ENCODE results near the gene CHRND.

Gene CHRND

DNA sequence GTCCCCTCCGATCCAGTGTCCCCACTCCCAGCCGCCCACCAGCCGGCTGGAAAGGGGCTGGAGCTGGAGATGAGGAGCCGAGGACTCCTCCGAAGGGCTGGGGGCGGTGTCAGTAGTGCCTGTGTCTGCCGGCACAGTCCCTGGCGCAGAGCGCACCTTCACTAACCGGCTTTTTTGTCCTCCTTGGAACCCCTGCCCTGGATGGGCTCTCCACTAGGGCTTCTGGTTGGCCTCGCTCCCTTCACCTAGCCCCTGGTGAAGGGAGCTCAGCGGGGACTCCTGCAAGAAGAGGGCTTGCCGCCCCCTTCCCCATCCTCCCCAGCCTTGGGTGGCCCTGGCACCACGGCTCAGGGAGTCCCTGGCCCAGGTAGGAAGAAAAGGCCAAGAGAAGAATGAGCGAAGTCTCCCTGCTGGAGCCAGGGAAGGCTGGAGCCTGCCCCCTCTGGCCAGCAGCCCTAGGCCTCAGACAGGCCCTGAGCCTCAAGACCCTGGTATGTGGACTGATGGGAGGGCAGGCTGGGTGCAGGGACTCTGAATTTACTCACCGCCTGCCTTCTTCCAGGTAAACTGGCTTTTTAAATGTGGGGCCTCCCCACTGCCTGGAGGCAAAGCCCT lies 37.8 kb upstream of the CHRND start:
- DNase-seq = no peak

DNA sequence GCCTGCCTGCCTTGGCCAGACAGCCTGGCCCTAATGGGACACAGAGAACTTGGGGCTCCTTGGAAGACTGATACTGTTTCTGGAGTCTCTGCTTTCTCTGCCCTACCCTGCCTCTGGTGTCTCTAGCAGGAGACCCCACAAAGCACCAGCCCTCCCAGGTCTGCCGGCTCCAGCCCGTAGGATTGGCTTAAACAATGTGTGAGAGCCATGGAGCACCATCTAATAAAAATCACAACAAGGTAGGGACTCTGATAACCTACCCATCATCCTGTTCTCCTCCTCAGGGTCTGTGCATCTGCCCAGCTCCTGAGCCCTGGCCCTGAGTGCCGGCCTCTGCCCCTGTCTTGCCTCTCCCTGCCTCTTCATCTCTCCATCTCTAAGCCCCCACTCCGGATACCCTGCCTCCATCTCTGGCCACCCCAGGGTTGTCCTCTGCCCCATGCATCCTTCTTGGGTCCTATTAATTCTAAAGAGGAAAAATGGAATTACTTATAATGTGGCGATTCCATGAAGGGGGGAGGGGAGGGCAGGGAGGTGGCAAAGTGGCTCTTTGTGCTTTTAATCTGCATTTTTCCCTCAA lies 37.1 kb upstream of the CHRND start:
- no peak for DNase-seq

DNA sequence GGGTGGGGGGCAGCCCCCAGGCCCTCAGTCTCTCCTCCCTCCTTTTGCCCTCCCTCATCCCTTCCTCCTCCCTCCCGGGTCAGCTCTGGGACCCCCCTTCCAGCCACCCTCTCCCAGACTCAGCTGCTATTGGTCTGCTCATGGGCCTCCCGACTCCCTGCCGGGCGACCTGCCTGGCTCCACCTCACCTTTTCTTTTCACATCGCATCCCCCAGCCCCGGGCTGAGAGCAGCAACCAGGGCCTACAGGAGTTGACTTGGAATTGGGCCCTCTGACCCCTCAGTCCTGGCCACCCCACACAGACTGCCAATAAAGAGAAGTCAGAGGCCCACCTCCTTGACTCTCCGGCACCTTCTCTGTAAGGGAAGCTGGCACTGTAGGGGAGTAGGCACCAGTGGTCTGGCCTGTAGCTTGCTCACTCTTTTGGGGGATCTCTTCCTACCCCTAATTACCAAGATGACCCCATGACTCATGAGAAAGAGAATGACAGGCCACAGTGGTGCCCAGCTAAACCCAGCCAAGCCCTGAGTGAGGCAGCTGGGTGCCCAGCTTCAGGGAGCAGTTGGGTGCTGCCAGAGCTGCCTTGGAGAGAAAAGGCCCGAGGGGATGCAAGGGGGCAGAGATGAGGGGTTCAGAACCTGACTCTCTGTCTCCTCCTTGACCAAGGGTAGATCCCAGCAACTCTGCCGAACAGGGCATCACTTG lies 36.3 kb upstream of the CHRND start:
- DNase-seq = no peak

DNA sequence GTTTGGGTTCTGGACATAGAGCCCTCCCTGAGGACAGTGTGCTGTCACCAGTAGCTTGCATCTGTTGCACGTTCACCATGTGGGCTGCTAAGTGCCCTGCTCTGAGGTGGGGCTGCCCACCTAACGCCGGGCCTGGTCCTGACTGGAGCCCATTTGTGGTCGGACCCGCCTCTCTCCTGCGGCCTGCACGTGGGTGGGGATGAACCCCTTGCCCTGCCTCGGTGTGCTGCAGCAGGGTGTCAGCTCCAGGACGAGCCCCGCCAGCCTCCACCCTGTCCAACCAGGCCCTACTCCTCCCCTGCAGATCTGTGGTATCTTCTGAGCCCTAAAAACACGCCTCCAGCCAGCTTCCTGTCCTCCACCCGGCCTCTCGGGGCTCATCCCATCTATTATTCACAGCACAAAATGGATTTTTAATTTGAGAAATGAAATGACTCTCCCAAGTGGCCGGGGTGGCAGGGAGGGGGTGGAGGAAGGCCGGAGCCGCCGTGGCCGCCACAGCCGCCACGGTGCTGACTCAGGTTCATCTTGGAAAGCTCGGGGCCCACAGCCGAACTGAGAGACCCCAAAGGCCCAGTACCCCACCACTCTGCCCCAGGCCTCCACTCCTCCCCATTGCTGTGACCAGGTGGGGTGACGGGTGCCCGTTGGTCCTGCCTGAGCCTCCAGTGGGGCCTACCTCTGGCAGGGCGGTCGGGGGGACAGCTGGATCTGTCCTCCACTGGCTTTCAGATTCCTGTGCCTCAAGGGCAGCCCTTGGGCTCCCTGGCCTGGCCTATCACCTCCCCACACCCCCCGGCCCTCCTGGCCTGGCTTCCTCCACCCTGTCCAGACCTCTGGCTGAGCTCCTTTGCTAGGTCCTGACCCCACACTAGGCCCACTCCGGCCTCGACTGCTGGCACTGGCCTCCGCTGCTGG lies 35.5 kb upstream of the CHRND start:
- DNase-seq = no peak

DNA sequence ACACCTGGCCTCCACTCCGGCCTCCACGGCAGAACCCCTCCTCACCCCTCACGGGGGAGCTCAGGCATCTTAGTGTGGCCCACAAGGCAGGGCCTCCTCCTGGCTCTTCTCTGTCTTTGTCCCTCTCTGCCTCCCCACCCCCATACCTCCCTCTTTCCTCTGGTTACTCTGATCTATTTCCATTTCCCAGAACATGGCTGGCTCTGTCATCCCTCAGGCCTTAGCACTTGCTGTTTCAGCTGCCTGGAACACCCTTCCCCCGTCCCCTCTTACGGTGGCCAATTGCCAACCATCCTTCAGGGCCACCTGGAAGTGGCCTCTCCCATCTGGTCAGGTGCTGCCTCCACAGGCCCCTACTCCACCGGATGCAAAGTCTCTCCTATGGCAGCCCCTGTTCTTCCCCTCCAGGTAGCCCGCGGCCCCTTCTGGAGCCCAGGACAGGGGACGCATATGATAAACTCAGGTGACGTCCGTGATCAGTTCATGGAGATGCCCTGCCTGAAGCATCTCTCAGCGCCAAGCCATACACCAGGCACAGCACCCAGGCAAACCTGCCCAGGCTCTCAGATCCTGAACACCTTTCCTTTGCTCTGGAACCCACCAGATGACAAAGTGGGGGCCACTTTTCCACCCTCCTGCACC lies 34.7 kb upstream of the CHRND start:
- DNase-seq = no peak

DNA sequence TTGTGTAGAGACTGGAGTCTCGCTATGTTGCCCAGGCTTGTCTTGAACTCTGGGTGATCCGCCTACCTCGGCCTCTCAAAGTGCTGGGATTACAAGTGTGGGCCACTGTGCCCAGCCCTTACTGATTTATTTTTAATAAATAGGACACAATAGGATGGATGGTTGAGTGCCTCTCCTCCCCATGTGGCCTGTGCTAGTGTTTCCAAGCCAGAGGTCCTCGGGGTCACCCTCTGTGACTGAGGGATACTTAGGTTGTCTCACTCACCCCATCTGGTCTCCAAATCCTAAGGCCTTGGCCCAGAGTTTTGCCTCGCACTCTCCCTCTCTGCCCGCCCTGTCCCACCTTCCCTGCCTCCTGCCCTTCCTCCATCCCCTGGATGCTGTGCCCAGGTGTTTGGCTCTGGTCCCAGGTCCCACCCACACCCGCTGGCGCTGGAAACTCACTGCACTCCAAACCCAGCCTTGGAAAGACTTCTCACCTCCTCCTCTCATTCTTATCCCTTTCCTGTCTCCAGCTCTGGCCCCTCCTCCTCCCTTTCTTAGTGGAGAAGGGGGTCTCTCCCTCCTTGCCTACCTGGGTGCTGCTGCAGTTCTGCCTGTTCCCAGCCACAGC lies 33.6 kb upstream of the CHRND start:
- no peak for DNase-seq

DNA sequence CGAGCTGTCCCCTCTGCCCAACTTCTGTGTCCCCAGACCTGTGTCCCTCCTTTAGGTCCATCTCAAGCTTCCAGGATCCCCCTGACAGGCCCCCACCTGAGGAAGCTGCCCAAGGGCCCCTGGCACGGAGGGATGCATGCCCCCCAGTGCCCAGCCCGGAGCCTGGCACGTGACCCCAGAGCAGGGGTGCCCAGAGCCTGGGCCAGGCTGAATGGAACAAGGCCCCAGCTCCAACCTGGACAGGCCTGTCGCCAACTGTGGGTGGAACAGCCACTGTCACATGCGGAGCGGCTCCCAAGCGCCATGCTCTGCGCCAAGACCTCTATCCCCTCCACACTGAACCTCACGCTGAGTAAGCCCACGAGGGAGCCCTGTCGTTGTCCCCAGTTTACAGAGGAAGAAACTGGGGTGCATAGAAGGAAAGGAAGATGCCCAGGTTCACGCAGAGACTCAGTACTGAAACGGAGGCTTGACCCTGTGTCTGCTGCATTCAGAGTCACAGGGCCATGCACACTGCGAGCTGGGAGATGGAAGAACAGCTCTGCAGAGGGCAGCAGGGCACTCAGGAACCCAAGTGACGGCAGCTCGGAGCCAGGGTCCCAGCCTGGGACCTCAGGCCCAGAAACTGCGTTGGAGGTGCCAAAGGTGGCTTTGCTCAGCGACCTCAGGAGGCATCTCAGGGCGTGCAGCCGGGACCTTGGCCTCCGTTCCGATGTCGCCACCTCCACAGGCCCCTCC lies 32.8 kb upstream of the CHRND start:
- DNase-seq = no peak

DNA sequence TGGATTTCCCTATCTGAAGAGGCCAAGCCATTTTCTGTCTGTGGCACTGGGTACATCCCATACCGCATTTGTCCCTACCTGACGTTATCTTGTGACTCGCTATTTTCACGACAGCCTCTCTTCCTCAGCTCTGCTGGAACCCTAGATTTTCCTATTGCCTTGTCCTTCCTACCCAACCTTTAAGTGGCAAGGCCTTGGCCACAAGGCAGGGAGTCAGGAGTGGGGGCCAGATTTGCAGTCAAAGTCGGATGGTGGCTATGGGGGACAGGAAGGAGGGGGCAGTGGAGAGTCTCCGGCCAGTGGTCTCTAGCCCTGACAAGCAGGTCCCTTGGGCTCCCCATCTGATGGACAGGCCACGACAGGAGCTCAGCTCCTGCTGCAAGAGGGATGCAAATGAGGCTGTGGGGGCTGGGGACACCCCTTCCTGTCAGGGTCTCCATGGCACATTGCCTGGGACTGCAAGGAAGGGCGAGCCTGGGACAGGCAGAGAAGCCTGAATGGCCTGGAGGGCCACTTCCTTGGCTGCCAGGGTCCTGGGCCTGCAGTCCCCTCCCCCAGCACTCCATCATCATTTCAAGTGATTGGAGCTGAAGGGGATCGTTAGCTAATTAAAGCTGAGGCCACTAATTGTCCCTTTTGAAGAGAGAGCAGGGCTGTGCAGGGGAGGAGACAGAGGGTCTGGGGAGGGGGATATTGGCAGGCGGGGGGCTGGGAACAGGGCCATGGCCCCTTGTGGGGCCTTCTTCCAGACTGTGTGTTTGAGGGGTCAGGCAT lies 32.1 kb upstream of the CHRND start:
- DNase-seq = no peak

DNA sequence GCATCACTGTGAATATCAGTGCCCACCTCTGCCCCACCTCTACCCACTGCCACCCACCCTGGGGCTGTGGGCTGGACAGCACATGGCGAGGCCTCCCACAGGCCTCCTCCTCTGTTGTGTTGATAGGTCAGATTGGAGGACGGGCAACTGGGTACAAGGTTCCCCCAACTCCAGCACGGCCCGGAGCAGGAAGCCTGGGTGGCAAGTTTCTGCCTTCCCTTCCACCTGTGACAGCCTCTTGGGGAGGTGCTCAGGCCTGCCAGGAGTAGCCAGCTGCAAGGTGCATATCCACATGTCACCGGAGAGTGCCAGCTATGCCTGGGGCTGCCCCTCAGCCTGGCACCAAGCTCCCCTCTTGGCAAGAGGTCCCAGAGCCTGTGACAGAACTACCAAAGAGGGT lies 31.4 kb upstream of the CHRND start:
- DNase-seq = no peak

DNA sequence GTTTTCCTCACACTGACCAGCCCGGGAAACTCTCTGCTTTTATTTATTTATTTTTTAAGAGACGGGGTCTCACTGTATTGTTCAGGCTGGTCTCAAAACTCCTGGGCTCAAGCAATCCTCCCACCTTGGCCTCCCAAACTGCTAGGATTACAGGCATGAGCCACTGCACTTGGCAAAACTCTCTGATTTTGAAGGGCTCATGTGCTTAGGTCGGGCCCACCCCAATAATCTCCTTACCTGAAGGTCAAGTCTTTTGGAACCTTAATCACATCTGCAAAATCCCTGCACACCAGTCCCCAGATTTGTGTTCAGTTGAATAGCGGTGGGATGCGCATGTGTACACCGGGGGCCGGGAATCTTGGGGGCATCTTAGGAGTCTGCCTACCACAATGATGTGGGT lies 30.7 kb upstream of the CHRND start:
- DNase-seq = no peak

DNA sequence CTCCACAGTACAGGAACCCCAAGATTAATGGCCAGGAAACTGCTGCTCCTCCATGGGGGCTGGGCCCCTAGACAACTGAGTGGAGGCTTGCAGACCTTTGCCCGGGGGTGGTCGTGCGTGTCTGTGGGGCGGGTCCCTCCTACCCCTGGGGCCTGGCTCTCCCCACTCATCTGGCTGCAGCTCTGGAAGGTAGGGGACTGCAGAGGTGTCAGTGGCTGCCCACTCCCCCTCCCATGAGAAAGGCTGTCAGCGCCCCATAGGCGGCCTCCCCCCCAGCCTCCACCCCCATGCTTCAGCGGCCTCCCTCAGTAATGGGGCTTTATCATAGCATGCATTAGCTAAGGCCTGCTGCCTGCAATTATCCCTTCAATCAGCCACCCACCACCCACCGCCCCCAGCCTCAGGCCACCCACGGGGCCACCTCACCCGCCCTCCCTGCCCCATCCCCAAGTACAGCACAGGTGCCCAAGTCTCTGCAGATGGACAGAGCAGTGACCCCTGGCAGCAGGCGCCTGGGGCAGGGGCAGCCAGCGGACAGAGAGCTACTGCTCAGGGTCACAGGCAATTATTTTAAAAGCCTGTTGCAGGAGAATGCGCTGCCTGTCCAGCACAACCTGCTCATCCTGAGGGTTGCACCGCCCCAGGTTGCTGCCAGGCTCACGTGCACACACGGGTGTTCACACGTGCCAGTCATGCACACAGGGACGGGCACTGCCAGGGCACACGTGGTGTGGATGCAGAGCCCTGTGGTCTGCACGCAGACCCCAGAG lies 29.3 kb upstream of the CHRND start:
- DNase-seq = no peak

DNA sequence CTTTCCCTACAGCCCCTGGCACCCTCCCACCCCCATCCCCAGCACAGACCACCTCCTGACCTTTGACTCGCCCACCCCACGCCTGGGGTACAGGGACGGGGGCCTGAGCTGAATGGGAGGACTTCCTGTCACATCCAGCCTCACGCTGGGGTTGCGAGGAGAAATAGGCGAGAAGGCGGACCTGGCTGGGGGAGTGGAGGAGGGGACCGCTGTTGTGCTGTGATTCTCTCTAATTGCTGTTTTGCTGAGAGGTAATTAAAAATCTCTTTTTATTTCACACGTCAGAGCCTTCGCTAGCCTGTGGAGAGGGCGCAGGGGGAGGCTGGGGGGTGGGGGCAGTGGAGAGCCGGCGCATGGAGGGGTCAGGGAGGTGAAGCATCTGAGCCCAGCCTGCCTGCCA lies 28.6 kb upstream of the CHRND start:
- no peak for DNase-seq

DNA sequence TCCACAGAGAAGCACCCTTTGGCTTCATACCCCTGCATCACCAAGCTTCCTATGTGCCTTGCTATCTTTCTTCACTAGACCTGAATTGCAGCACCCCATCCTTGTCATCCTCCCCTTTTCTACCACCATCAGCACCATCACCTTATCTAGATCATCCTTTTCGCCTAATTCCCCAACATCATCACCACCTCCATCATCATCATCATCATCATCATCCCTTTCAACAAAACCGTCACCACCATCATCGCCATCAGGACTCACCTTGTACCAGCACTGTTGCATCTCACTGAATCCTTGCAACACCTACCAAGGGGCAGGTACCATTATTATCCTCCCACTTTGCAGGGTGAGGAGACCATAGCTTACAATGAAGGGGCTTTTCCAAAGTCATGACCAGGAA lies 27.5 kb upstream of the CHRND start:
- DNase-seq = no peak

DNA sequence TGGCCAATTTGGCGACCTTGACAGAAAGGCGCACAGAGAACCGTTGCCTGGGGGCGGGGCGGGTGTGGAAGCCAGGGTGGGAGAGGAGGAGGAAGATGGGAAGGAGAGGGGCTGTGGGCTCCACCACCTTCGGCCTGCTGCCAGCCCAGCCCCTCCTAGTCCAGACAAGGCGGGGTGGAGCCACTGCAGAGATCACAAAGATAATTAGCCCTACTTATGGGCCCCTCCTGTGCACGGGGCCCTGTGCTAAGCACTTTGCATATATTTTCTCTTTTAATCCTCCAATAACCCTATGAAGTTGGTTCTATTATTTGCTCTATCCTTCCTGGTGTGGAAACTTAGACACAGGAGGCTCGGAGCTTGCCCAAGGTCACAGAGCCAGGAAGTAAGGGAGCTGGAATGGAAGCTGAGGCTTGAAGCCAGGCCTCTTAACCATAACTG lies 24.6 kb upstream of the CHRND start:
- no peak for DNase-seq

DNA sequence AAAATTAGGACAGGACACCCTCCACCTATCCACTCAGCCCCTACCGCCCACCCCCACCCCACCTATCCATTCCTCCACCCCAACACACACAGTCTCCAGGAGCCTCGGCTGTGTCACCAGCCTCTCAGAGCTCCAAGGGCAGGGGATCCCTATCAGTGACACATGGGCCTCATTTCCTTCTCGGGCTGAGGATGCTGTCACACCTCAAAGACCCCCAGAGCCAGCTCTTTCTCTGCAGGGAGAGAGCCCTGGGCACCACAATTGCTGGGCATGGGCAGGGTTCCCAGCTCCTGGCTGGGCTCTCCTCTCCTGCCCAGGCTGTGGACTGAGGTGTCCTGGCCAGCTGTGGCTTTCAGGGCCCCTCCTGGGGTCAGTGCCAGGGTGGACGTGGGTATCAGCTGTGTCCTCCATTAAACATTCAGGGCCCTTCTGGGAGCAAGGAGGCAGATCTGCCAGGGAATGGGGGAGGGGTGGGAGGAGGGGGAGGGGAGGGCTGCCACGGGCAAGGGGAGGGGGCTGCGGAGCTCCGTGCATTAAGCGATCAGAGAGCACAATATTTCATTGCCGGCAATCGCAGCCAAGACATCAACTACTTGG lies 24.1 kb upstream of the CHRND start:
- DNase-seq = no peak

DNA sequence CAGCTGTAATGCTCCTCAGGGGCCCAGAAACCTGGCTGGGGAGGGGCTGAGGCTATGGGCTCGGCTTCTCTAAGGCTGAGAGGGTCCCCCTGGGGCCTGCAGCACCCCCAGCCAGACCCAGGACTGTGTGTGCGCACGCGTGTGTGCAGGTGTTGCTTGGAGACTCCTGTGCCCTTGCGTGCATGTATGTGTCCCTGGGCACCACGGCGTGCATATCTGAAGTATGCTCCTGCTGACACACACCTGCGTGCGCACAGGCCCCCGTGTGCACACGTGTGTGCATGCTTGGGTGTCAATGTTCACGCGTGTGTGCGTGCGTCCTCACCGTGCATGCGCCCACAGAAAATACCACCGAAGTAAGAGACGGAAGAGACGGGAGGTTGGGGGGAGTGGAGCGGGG lies 23.4 kb upstream of the CHRND start:
- no peak for DNase-seq

DNA sequence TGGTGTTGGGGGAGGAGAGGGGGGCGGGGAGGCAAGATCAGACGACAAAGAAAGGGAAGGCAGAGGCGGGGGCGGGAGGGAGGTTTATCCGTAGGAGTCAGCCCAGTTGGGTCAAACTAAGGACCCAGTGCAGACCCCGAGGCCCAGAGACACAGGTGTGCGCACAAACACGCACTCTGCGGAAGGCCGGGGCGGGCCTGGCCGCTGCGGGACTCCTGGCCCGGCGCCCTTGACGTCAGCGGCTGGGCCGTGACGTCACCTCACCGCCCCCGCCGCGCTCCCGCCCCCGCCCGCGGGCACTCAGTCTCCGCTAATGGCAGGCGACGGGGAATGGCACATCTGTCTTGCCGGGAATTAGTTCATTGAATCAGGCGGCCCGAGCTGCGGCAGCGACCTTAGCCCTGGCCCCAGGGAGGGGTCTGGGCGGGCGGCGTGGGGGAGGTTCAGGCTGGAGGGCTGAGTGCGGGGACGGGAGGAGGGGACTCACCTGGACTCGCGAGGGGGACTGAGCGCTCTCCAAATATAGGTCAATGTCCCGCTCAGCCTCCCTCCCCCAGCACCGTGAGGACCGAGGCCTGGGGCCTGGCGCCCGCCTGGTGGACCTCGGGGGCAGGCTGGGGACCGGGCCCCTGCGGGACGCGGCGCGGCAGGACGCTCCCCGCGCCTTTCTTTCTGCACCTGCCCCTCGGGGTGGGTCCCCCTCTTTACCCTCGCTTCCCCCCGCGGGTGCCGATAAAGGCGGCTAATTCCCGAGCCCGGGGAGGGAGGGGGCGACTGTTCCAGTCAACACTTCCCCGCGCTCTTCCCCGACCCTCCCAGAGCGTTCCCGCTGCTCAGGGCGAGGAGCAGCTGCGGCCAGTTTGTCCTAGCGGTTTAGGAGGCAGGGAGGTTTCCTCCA lies 22.8 kb upstream of the CHRND start:
- peak; percentile 42 for DNase-seq

DNA sequence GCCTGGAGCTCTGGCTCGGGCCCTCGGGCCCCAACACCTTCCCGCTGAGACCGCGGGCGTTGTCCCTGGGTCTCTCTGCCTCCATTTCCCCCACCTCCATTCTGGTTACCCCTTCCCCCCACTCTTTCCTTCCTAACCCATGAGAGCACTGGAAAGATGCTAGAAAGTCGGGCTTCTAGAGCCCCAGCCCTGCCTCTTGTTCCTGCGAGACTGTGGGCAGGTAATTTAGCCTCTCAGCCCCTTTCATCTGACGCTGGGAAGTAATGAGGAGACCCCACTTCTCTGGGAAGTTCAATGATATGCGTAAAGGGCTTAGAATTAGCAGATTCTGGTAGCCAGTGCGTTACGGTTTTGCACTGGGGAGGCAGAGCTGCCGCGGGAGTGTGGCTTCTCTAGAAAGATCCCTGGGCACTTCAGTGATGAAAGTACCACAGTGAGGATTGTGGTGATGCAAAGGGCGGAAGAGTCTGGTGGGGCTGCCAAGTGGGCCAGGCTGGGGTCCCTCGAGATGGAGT lies 22.1 kb upstream of the CHRND start:
- no peak for DNase-seq

Data from activated T-cell treated with anti-CD3 and anti-CD28 coated beads for 4 hours (primary cell).